Dedifferentiated amniotic fluid mesenchymal stem cell (primary cell): Measurements from ENCODE around the gene LCN6.
"Not testable (repeated sequence)": the region's sequence is repeated elsewhere in the genome, so short reads cannot be mapped to it uniquely, and the experiment has no call there.

Source experiments
- DNase-seq: peaks from one replicate; pipeline ENCODE4 v3.0.0-alpha.2; 2016; ENCODE audit errors: extremely low spot score

Gene LCN6

GRCh38 chr9:136784249-136784996, 36.1 kb upstream of the LCN6 start:
- DNase-seq = peak; percentile 26

- DNase-seq = no peak
Measured at GRCh38 chr9:136782452-136782851, 34.1 kb upstream of the LCN6 start.

GRCh38 chr9:136779808-136780207, 31.5 kb upstream of the LCN6 start:
- no peak for DNase-seq

GRCh38 chr9:136777359-136777758, 29.0 kb upstream of the LCN6 start:
- no peak for DNase-seq

GRCh38 chr9:136776947-136777346, 28.6 kb upstream of the LCN6 start:
- DNase-seq = no peak

GRCh38 chr9:136775191-136775590, 26.9 kb upstream of the LCN6 start:
- no peak for DNase-seq

- no peak for DNase-seq
Measured at GRCh38 chr9:136774416-136775045, 26.2 kb upstream of the LCN6 start.

GRCh38 chr9:136773386-136774044, 25.2 kb upstream of the LCN6 start:
- no peak for DNase-seq

- DNase-seq = no peak
Measured at GRCh38 chr9:136771907-136772415, 23.6 kb upstream of the LCN6 start.

GRCh38 chr9:136769710-136770191, 21.4 kb upstream of the LCN6 start:
- no peak for DNase-seq

GRCh38 chr9:136766410-136767120, 18.2 kb upstream of the LCN6 start:
- not testable (repeated sequence) for DNase-seq

- not testable (repeated sequence) for DNase-seq
Measured at GRCh38 chr9:136765745-136766409, 17.6 kb upstream of the LCN6 start.

- DNase-seq = no peak
Measured at GRCh38 chr9:136765041-136765440, 16.7 kb upstream of the LCN6 start.

- DNase-seq = no peak
Measured at GRCh38 chr9:136764301-136764891, 16.1 kb upstream of the LCN6 start, which contains the start of gene LCN15. Gene LCN15 (minus strand): TSS chr9:136764518. CDS start chr9:136764488, 30 bp downstream.

GRCh38 chr9:136763649-136764035, 15.3 kb upstream of the LCN6 start:
- DNase-seq = no peak

GRCh38 chr9:136762915-136763648, 14.8 kb upstream of the LCN6 start:
- no peak for DNase-seq

GRCh38 chr9:136762221-136762691, 13.9 kb upstream of the LCN6 start:
- no peak for DNase-seq

- DNase-seq = no peak
Measured at GRCh38 chr9:136761545-136761981, 13.2 kb upstream of the LCN6 start.

- peak; percentile 42 for DNase-seq
Measured at GRCh38 chr9:136760834-136761544, 12.7 kb upstream of the LCN6 start.
